Activated T-cell treated with anti-CD3 and anti-CD28 coated beads, Interleukin-2, amount 50 U/mL, for 4 hours (primary cell): Measurements from ENCODE around the gene MTMR3. TPM values are rescaled to one million over a fixed set of nuclear protein-coding genes. Genes with fewer than 3 reads are reported as not detected.
"Not testable (repeated sequence)": the region's sequence is repeated elsewhere in the genome, so short reads cannot be mapped to it uniquely, and the experiment has no call there.

ENCODE experiments used
- ATAC-seq, 2 donors: fragments of 200-7000 bp; cut with Tn5 transposase; one replicate each; pipeline ENCODE4 v1.10.0; 2021
- DNase-seq: peaks from one replicate; pipeline ENCODE4 v3.0.0-alpha.2; 2020
- H3K27me3 Mint-ChIP-seq: one replicate; pipeline ENCODE4 v1.8.0; 2021; ENCODE audit warnings: low read depth, mixed read lengths
- H3K36me3 Mint-ChIP-seq: one replicate; pipeline ENCODE4 v1.8.0; 2022; ENCODE audit warnings: mixed read lengths; ENCODE audit not compliant: insufficient read depth
- H3K4me1 Mint-ChIP-seq: one replicate; pipeline ENCODE4 v1.8.0; 2021; ENCODE audit warnings: low read depth, mixed read lengths
- H3K4me3 Mint-ChIP-seq: one replicate; pipeline ENCODE4 v1.8.0; 2021; ENCODE audit warnings: mild to moderate bottlenecking, moderate library complexity, mixed read lengths
- H3K9me3 Mint-ChIP-seq: one replicate; pipeline ENCODE4 v1.8.0; 2021; ENCODE audit warnings: mixed read lengths
- total RNA-seq, 3 donors: library from RNA; stranded (reverse); gene quantifications; one replicate each; pipeline ENCODE4 v1.2.1, GENCODE V29; 2021

MTMR3 gene
- total RNA-seq, 3 donors from 2014 or later: 15.2 to 19.8 (median 15.8) TPM

GRCh38 chr22:29856496-29856895 lies 26.5 kb upstream of the MTMR3 start:
- H3K27me3 Mint-ChIP-seq: no peaks in the 10 kb centered on the region
- no peaks in the 10 kb centered on the region for H3K4me1 Mint-ChIP-seq
- H3K4me3 Mint-ChIP-seq: no peak overlapping the region
- ATAC-seq: no peak
- H3K9me3 Mint-ChIP-seq: no peaks in the 10 kb centered on the region
- no peak for DNase-seq
- no peaks in the 10 kb centered on the region for H3K36me3 Mint-ChIP-seq

- not testable (repeated sequence) for DNase-seq, ATAC-seq, H3K27me3 Mint-ChIP-seq, H3K36me3 Mint-ChIP-seq, H3K4me3 Mint-ChIP-seq, H3K9me3 Mint-ChIP-seq, H3K4me1 Mint-ChIP-seq
These were observed 23.9 kb upstream of the MTMR3 start for GRCh38 chr22:29859030-29859429.

GRCh38 chr22:29860006-29860766 lies 22.8 kb upstream of the MTMR3 start:
- H3K4me3 Mint-ChIP-seq: no peak overlapping the region
- no peaks in the 10 kb centered on the region for H3K9me3 Mint-ChIP-seq
- DNase-seq (no peak), ATAC-seq (no peak)
- H3K4me1 Mint-ChIP-seq: no peaks in the 10 kb centered on the region
- no peaks in the 10 kb centered on the region for H3K36me3 Mint-ChIP-seq
- no peaks in the 10 kb centered on the region for H3K27me3 Mint-ChIP-seq

GRCh38 chr22:29861672-29862297 lies 21.2 kb upstream of the MTMR3 start:
- DNase-seq (no peak), ATAC-seq (no peak)
- Mint-ChIP-seq H3K36me3 (no peaks in the 10 kb centered on the region), H3K4me1 (no peaks in the 10 kb centered on the region), H3K4me3 (no peak overlapping the region), H3K9me3 (no peaks in the 10 kb centered on the region), H3K27me3 (no peaks in the 10 kb centered on the region)

- not testable (repeated sequence) for H3K9me3 Mint-ChIP-seq, H3K4me1 Mint-ChIP-seq, H3K36me3 Mint-ChIP-seq
These were observed 17.4 kb upstream of the MTMR3 start for GRCh38 chr22:29865572-29865971.

GRCh38 chr22:29867260-29867659 lies 15.7 kb upstream of the MTMR3 start:
- peaks cover 3% of the 10 kb centered on the region for H3K4me1 Mint-ChIP-seq
- peaks cover 5% of the 10 kb centered on the region for H3K27me3 Mint-ChIP-seq
- no peaks in the 10 kb centered on the region for H3K36me3 Mint-ChIP-seq
- no peak for DNase-seq
- H3K9me3 Mint-ChIP-seq: no peaks in the 10 kb centered on the region
- ATAC-seq: no peak
- H3K4me3 Mint-ChIP-seq: no peak overlapping the region

More at GRCh38 chr22:29865572-29865971, 17.4 kb upstream of the MTMR3 start:
- not testable (repeated sequence) for H3K27me3 Mint-ChIP-seq, H3K4me3 Mint-ChIP-seq, ATAC-seq, DNase-seq

- Mint-ChIP-seq H3K27me3 (peaks cover 5% of the 10 kb centered on the region), H3K4me1 (peaks cover 3% of the 10 kb centered on the region), H3K4me3 (no peak overlapping the region), H3K9me3 (no peaks in the 10 kb centered on the region), H3K36me3 (no peaks in the 10 kb centered on the region)
- ATAC-seq: no peak
- no peak for DNase-seq
These were observed 15.1 kb upstream of the MTMR3 start for GRCh38 chr22:29867851-29868250.

GRCh38 chr22:29870574-29870973 lies 12.4 kb upstream of the MTMR3 start:
- H3K27me3 Mint-ChIP-seq: peaks cover 9% of the 10 kb centered on the region
- H3K36me3 Mint-ChIP-seq: no peaks in the 10 kb centered on the region
- peak; percentile 55 to 73 for ATAC-seq
- no peak overlapping the region for H3K4me3 Mint-ChIP-seq
- no peaks in the 10 kb centered on the region for H3K9me3 Mint-ChIP-seq
- peaks cover 3% of the 10 kb centered on the region for H3K4me1 Mint-ChIP-seq
- DNase-seq: peak; percentile 6

GRCh38 chr22:29871684-29872083 lies 11.3 kb upstream of the MTMR3 start:
- H3K27me3 Mint-ChIP-seq: peaks cover 9% of the 10 kb centered on the region
- H3K36me3 Mint-ChIP-seq: no peaks in the 10 kb centered on the region
- ATAC-seq (no peak), DNase-seq (no peak)
- H3K9me3 Mint-ChIP-seq: no peaks in the 10 kb centered on the region
- H3K4me1 Mint-ChIP-seq: peaks cover 3% of the 10 kb centered on the region
- no peak overlapping the region for H3K4me3 Mint-ChIP-seq

- no peaks in the 10 kb centered on the region for H3K36me3 Mint-ChIP-seq
- peaks cover 3% of the 10 kb centered on the region for H3K4me1 Mint-ChIP-seq
- DNase-seq (no peak), ATAC-seq (no peak)
- peaks cover 9% of the 10 kb centered on the region for H3K27me3 Mint-ChIP-seq
- no peaks in the 10 kb centered on the region for H3K9me3 Mint-ChIP-seq
- H3K4me3 Mint-ChIP-seq: no peak overlapping the region
These were observed 10.7 kb upstream of the MTMR3 start for GRCh38 chr22:29872144-29872893.

GRCh38 chr22:29872989-29873388 lies 10.0 kb upstream of the MTMR3 start:
- Mint-ChIP-seq H3K27me3 (peaks cover 6% of the 10 kb centered on the region), H3K36me3 (no peaks in the 10 kb centered on the region), H3K4me3 (no peak overlapping the region), H3K9me3 (no peaks in the 10 kb centered on the region), H3K4me1 (peaks cover 3% of the 10 kb centered on the region)
- ATAC-seq: no peak
- DNase-seq: no peak

GRCh38 chr22:29873943-29874342 lies 9.0 kb upstream of the MTMR3 start:
- no peak overlapping the region for H3K4me3 Mint-ChIP-seq
- no peaks in the 10 kb centered on the region for H3K36me3 Mint-ChIP-seq
- ATAC-seq (no peak), DNase-seq (no peak)
- peaks cover 3% of the 10 kb centered on the region for H3K4me1 Mint-ChIP-seq
- no peaks in the 10 kb centered on the region for H3K9me3 Mint-ChIP-seq
- peaks cover 4% of the 10 kb centered on the region for H3K27me3 Mint-ChIP-seq

- no peaks in the 10 kb centered on the region for H3K4me1 Mint-ChIP-seq
- H3K4me3 Mint-ChIP-seq: no peak overlapping the region
- no peak for DNase-seq
- H3K9me3 Mint-ChIP-seq: no peaks in the 10 kb centered on the region
- peaks cover 4% of the 10 kb centered on the region for H3K27me3 Mint-ChIP-seq
- H3K36me3 Mint-ChIP-seq: no peaks in the 10 kb centered on the region
- ATAC-seq: no peak
These were observed 5.4 kb upstream of the MTMR3 start for GRCh38 chr22:29877620-29878019.

- Mint-ChIP-seq H3K4me1 (peaks cover 10% of the 10 kb centered on the region), H3K36me3 (no peaks in the 10 kb centered on the region), H3K4me3 (no peak overlapping the region), H3K9me3 (no peaks in the 10 kb centered on the region), H3K27me3 (peaks cover 4% of the 10 kb centered on the region)
- peak; percentile 14 to 25 for ATAC-seq
- no peak for DNase-seq
These were observed 3.2 kb upstream of the MTMR3 start for GRCh38 chr22:29879753-29880152.

- ATAC-seq: no peak
- H3K36me3 Mint-ChIP-seq: no peaks in the 10 kb centered on the region
These were observed 294 bp upstream of the MTMR3 start for GRCh38 chr22:29882716-29883044.

More at GRCh38 chr22:29882716-29883044, 294 bp upstream of the MTMR3 start:
- Mint-ChIP-seq H3K4me3 (peak overlapping the region; percentile 91), H3K9me3 (no peaks in the 10 kb centered on the region), H3K4me1 (peaks cover 10% of the 10 kb centered on the region), H3K27me3 (no peaks in the 10 kb centered on the region)
- no peak for DNase-seq
